H1 (cell line): ENCODE data around the gene LRRK1. TPM values are rescaled to one million over a fixed set of nuclear protein-coding genes. Genes with fewer than 3 reads are reported as not detected.

Experiments
- BRCA1 ChIP-seq: IDR thresholded peaks from 2 replicates; pipeline ENCODE4 v1.6.1; 2012; ENCODE audit warnings: low read depth, low read length, improper control_type of control experiment
- CBX5 ChIP-seq: fragments of 300-800, 300-1000 bp; sonication (generic); IDR thresholded peaks from 2 replicates; pipeline ENCODE4 v1.7.1; 2016; ENCODE audit warnings: antibody characterized with exemption, low read length, low read depth
- PHF8 ChIP-seq: fragments of 200-600 bp; sonication (generic); conservative IDR thresholded peaks from 2 replicates; pipeline ENCODE4 v1.7.1; 2012; ENCODE audit warnings: low read depth, mild to moderate bottlenecking, inconsistent platforms, low read length, moderate library complexity
- SIRT6 ChIP-seq: IDR thresholded peaks from one replicate; pipeline ENCODE4 v1.7.1; 2012; ENCODE audit warnings: low read length, inconsistent platforms
- ZNF274 ChIP-seq: IDR thresholded peaks from 2 replicates; pipeline ENCODE4 v1.7.0; 2012; ENCODE audit warnings: low read length, borderline replicate concordance; ENCODE audit errors: extremely low read depth
- polyA plus RNA-seq, 7 experiments: library from polyadenylated mRNA; depleted of rRNA in 3 of 7; stranded (reverse) in 5 of 7; unstranded in 2 of 7; fragments of >200 nt in 5 of 7; fragments of 200-250 nt in 2 of 7; gene quantifications; 1 replicate in 5 of 7; 2 replicates in 1 of 7; 4 replicates in 1 of 7; pipeline versions ENCODE4 v1.2.1 to v1.2.3, GENCODE V29; 2011 to 2013; ENCODE audit warnings: missing spikeins in 2 of 7, mixed read lengths in 2 of 7
- total RNA-seq: library from RNA; stranded (reverse); fragmentation: NEBNext Ultra II Directional; extraction: Animal tissue kit (Norgen Biotek cat#: 25700); gene quantifications from 2 replicates; pipeline ENCODE4 v1.2.1, GENCODE V29; 2021

Gene LRRK1
- total and polyA plus RNA-seq, 2 of the 8 experiments (the other 6 are each of a cell fraction or from before 2014, with no cell fraction given) = 1.2 to 3.6 TPM

DNA sequence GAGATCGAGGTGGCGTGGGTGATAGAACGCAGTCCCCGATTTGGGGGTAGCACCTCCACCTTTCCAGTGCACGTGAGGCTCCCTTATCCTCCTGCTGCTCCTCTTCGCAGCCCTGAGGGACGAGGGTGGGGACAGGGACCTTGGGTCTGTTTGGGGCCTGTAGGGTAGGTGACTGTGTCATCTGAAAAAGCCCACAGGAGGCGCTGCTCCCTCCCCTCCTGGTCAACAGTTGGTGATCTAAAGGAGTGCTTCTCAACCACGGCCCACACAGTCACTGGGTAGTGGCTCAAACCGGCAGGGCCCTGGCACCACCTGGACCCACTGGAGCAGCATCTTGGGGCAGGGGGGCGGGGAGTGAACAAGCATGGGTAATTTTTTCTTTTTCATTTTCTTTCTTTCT lies 7.1 kb downstream of the LRRK1 start (continued):
- TF ChIP-seq PHF8 = no peak
- TF ChIP-seq ZNF274 = no peak
- no peak for TF ChIP-seq SIRT6
- TF ChIP-seq BRCA1 = no peak
- TF ChIP-seq CBX5 = no peak
